NCI-H69 (cell line): Measurements from ENCODE around the gene SIRT7.

Source experiments
- DNase-seq: peaks from one replicate; lab custom pipeline; 2025; lab: John Stamatoyannopoulos, UW

SIRT7 gene

DNA sequence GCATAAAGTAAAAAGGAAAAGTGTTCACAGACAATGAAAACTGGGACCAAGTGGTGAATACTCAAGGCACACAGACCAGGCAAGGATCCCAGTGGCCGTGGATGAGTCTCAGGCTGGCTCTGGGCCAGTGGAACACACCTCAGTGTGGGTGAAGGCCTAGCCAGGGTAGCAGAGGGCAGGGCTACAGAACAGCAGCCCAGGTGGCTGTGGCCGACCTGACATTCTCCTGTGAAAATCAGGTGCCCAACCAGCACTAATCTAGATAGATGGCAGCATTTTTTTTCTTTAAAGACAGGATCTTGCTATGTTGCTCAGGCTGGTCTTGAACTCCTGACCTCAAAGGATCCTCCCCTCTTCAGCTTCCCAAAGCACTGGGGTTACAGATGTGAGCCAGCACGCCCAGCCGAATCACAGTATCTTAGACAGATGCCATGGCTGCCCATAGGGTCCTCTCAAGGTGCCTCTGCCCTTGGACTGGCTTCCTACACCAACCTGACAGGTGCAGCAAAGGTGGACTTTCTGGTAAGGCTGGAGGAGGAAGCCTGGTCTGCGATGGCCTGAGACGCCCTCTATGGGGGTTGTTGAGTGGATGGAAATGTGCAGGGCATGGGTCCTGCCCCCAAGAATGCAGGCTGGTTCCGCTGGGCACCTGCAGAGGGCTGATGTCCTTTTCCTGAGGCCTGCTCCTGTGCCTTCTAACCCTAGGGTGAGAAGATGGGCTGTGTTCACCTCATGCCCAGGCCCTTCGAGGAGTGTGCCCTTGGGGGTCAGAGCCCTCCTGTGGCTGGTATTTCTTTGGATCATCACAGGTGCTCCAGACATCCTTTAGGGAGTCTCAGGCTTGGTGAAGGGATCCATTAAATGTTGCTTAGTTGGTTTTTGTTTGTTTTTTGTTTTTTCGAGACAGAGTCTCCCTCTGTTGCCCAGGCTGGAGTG, 53.9 kb downstream of the SIRT7 start:
- DNase-seq = no peak

- DNase-seq = no peak
Measured at GRCh38 chr17:81863123-81863675, 54.8 kb downstream of the SIRT7 start.
